H54 (cell line): ENCODE results near the gene KIF20B.
"Not testable (repeated sequence)": the region's sequence is repeated elsewhere in the genome, so short reads cannot be mapped to it uniquely, and the experiment has no call there.

Experiments
- DNase-seq: peaks from one replicate; pipeline ENCODE4 v3.0.0; 2011; ENCODE audit warnings: low spot score, mixed read lengths; ENCODE audit not compliant: insufficient read length
- FAIRE-seq: peaks from 3 replicates; lab custom pipeline; 2011; peaks lifted over from hg19 to GRCh38; lab: Jason Lieb, UNC
- POLR2A ChIP-seq: IDR thresholded peaks from 2 replicates; pipeline ENCODE4 v1.6.1; 2011; ENCODE audit warnings: low read depth, mild to moderate bottlenecking, low read length

Gene KIF20B

GRCh38 chr10:89810908-89811525 is 109.6 kb downstream of the KIF20B start:
- DNase-seq = no peak
- TF ChIP-seq POLR2A = no peak
- no peak for FAIRE-seq

GRCh38 chr10:89813546-89813945 is 112.2 kb downstream of the KIF20B start:
- TF ChIP-seq POLR2A = no peak
- no peak for DNase-seq
- no peak for FAIRE-seq

GRCh38 chr10:89814278-89814677 is 112.9 kb downstream of the KIF20B start:
- no peak for TF ChIP-seq POLR2A
- FAIRE-seq (no peak), DNase-seq (no peak)

GRCh38 chr10:89815049-89815853 is 113.9 kb downstream of the KIF20B start:
- FAIRE-seq = no peak
- DNase-seq = no peak
- TF ChIP-seq POLR2A = no peak

GRCh38 chr10:89819008-89819407 is 117.6 kb downstream of the KIF20B start:
- not testable (repeated sequence) for DNase-seq, FAIRE-seq
